Trophoblast cell (in vitro differentiated cells and primary cell): ENCODE measurements around the gene NAXE.

Experiments used
- DNase-seq, 2 donors: peaks; one replicate each; pipeline ENCODE4 v3.0.0-alpha.2; 2016
- H2AFZ ChIP-seq: 2 replicates; pipeline ENCODE4 v1.6.1; 2013; ENCODE audit warnings: low read length, moderate library complexity, mild to moderate bottlenecking; ENCODE audit not compliant: insufficient read depth, poor library complexity
- H2AK5ac ChIP-seq: 2 replicates; pipeline ENCODE4 v1.6.1; 2013; ENCODE audit warnings: mild to moderate bottlenecking, low read length
- H2BK120ac ChIP-seq: 2 replicates; pipeline ENCODE4 v1.6.1; 2013; ENCODE audit warnings: low read length, mild to moderate bottlenecking, moderate library complexity; ENCODE audit not compliant: insufficient read depth, poor library complexity
- H2BK12ac ChIP-seq: 2 replicates; pipeline ENCODE4 v1.6.1; 2013; ENCODE audit warnings: mild to moderate bottlenecking, low read length, moderate library complexity
- H2BK5ac ChIP-seq: 2 replicates; pipeline ENCODE4 v1.6.1; 2013; ENCODE audit warnings: low read length, low read depth, moderate library complexity, mild to moderate bottlenecking; ENCODE audit not compliant: poor library complexity
- H3K14ac ChIP-seq: 2 replicates; pipeline ENCODE4 v1.6.1; 2013; ENCODE audit warnings: mild to moderate bottlenecking, low read length
- H3K18ac ChIP-seq: 2 replicates; pipeline ENCODE4 v1.6.1; 2013; ENCODE audit warnings: mild to moderate bottlenecking, low read length
- H3K23ac ChIP-seq: 2 replicates; pipeline ENCODE4 v1.6.1; 2013; ENCODE audit warnings: low read length
- H3K27ac ChIP-seq: 2 replicates; pipeline ENCODE4 v1.5.1; 2013; ENCODE audit warnings: low read depth, mild to moderate bottlenecking, inconsistent platforms, low read length, moderate library complexity
- H3K27me3 ChIP-seq: 2 replicates; pipeline ENCODE4 v1.6.1; 2013; ENCODE audit warnings: inconsistent platforms, mild to moderate bottlenecking, low read length, moderate library complexity; ENCODE audit not compliant: insufficient read depth
- H3K36me3 ChIP-seq, 2 experiments: 1 replicate in 1 of 2; 2 replicates in 1 of 2; pipeline ENCODE4 v1.6.1; 2013; ENCODE audit warnings: low read length in 2 of 2, mild to moderate bottlenecking in 2 of 2, moderate library complexity in 1 of 2; ENCODE audit not compliant: insufficient read depth in 2 of 2, control insufficient read depth in 1 of 2
- H3K4ac ChIP-seq: 2 replicates; pipeline ENCODE4 v1.6.1; 2013; ENCODE audit warnings: low read depth, mild to moderate bottlenecking, low read length, moderate library complexity
- H3K4me1 ChIP-seq, 2 experiments: 1 replicate in 1 of 2; 2 replicates in 1 of 2; pipeline ENCODE4 v1.6.1; 2013; ENCODE audit warnings: low read length in 2 of 2, mild to moderate bottlenecking in 2 of 2, moderate library complexity in 1 of 2; ENCODE audit not compliant: insufficient read depth in 2 of 2, control insufficient read depth in 1 of 2
- H3K4me2 ChIP-seq: 2 replicates; pipeline ENCODE4 v1.6.1; 2013; ENCODE audit warnings: inconsistent platforms, mild to moderate bottlenecking, low read length, moderate library complexity
- H3K4me3 ChIP-seq: 2 replicates; pipeline ENCODE4 v1.5.1; 2013; ENCODE audit warnings: mild to moderate bottlenecking, low read depth, low read length, inconsistent platforms
- H3K79me1 ChIP-seq: one replicate; pipeline ENCODE4 v1.6.1; 2013; ENCODE audit warnings: low read length
- H3K79me2 ChIP-seq: 2 replicates; pipeline ENCODE4 v1.6.1; 2013; ENCODE audit warnings: low read length, mild to moderate bottlenecking; ENCODE audit not compliant: control insufficient read depth, insufficient read depth, poor library complexity
- H3K9ac ChIP-seq: 2 replicates; pipeline ENCODE4 v1.6.1; 2013; ENCODE audit warnings: mild to moderate bottlenecking, low read length
- H3K9me3 ChIP-seq: 2 replicates; pipeline ENCODE4 v1.6.1; 2013; ENCODE audit warnings: low read depth, mild to moderate bottlenecking, control low read depth, inconsistent platforms, low read length; ENCODE audit not compliant: insufficient read depth
- H4K12ac ChIP-seq: 2 replicates; pipeline ENCODE4 v1.6.1; 2013; ENCODE audit warnings: low read depth, mild to moderate bottlenecking, low read length, moderate library complexity
- H4K8ac ChIP-seq: 2 replicates; pipeline ENCODE4 v1.6.1; 2013; ENCODE audit warnings: low read depth, mild to moderate bottlenecking, low read length, moderate library complexity
- H4K91ac ChIP-seq: one replicate; pipeline ENCODE4 v1.6.1; 2013; ENCODE audit warnings: low read depth, mild to moderate bottlenecking, low read length, moderate library complexity
- WGBS: extraction: QIAGEN DNeasy Blood & Tissue Kit; methylation state at CpG from one replicate; pipeline ENCODE4 v1.1.7; 2013; ENCODE audit warnings: missing lambda C conversion rate; ENCODE audit not compliant: insufficient read length, insufficient coverage; ENCODE audit errors: extremely low coverage; 5-methylcytosine and 5-hydroxymethylcytosine counted together

Gene NAXE

GRCh38 chr1:156643778-156644092 lies 52.2 kb downstream of the NAXE start:
- Histone ChIP-seq H3K18ac (no peak overlapping the region), H3K4ac (no peak overlapping the region), H3K9me3 (peaks cover 14% of the 10 kb centered on the region), H3K27ac (no peak overlapping the region), H2BK120ac (no peak overlapping the region), H3K27me3 (peaks cover 58% of the 10 kb centered on the region), H3K9ac (no peak overlapping the region), H4K12ac (no peak overlapping the region), H2BK12ac (no peak overlapping the region), H3K79me2 (no peaks in the 10 kb centered on the region), H3K4me2 (no peak overlapping the region), H3K79me1 (no peaks in the 10 kb centered on the region), H2AFZ (no peak overlapping the region), H2BK5ac (no peak overlapping the region), H4K91ac (no peak overlapping the region), H3K23ac (no peak overlapping the region), H3K4me3 (no peak overlapping the region), H3K36me3 (no peaks in the 10 kb centered on the region), H3K14ac (no peak overlapping the region), H3K4me1 (peaks cover 12 to 17% of the 10 kb centered on the region in 2 experiments), H4K8ac (no peak overlapping the region), H2AK5ac (no peak overlapping the region)
- no peak for DNase-seq
- WGBS: no CpG with 5 or more reads among the region's 7 CpGs
